NT2/D1 (cell line): ENCODE measurements around the gene ACKR4.

Experiments
- SUZ12 ChIP-seq: IDR thresholded peaks from 2 replicates; pipeline ENCODE4 v1.6.1; 2011; ENCODE audit not compliant: insufficient read length, insufficient read depth; ENCODE audit errors: extremely low read depth
- ZNF274 ChIP-seq: IDR thresholded peaks from 2 replicates; pipeline ENCODE4 v1.6.1; 2011; ENCODE audit warnings: mild to moderate bottlenecking, low read depth, low read length

DNA sequence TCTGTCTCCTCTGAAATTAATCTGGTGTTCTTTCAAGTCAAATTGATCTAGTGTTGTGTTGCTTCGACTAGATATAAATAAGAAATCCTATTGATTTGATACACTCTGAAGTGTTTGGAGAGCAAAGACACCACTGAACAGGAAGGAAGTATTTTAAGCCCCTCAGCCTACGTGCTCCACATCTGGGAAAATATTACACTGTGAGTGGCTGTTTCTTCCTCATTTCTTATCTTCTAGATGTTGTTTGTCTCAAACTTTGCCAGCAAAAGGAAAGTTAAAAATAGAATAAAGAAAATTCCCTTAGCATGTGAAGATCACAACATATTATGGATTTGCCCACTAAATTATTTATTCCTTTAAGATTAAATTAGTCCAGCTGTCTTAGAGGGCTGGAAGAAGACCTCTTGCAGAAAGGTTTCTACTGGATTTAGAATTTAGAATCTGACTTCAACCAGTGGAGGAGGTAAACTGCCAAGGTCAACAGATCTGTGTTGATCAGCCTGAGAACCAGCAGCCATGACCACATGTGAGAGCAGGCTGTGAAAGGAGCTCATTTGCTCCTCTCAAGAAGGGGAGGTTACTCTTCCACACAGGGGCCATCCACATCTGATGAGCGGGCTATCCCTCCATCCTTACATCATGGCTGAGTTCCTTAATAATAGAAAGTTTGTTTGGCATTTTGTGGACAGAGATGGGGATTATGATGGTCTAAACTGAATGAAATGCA, 46.3 kb upstream of the ACKR4 start:
- TF ChIP-seq ZNF274: no peak
- no peak for TF ChIP-seq SUZ12
